HepG2 (cell line): ENCODE measurements around the gene TTLL11. TPM values are rescaled to one million over a fixed set of nuclear protein-coding genes. Genes with fewer than 3 reads are reported as not detected.
A peak's percentile ranks its signal among the peaks of the same experiment; 100 is the strongest.

Source experiments
- ATAC-seq: fragments of 200-7000 bp; cut with Tn5 transposase; 3 replicates; pipeline ENCODE4 v1.9.1; 2020; ENCODE audit warnings: mild to moderate bottlenecking, moderate library complexity
- BruUV-seq: library from RNA; stranded (reverse); fragments of 400-500 nt; replicated peaks from 2 replicates; lab custom pipeline; 2021; lab: Mats Ljungman, UMichigan
- CTCF ChIA-PET: fragments of 300-600 bp; formaldehyde crosslinking; extraction: SDS; loops from one replicate; lab custom pipeline; 2021; ENCODE audit warnings: low total read pairs, inconsistent platforms, low intra/inter-chr PET ratio; lab: Yijun Ruan, JAX
- POLR2A ChIA-PET: fragments of 350-600 bp; sonication (Branson Sonifier 250); formaldehyde crosslinking; loops from one replicate; lab custom pipeline; 2020; ENCODE audit warnings: antibody characterized with exemption, inconsistent platforms; lab: Yijun Ruan, JAX
- DNase-seq: peaks from one replicate; pipeline ENCODE4 v3.0.0-alpha.2; 2015; ENCODE audit warnings: low spot score
- FAIRE-seq: peaks from 3 replicates; lab custom pipeline; 2011; peaks lifted over from hg19 to GRCh38; lab: Jason Lieb, UNC
- H2AFZ ChIP-seq: one replicate; pipeline ENCODE4 v1.6.1; 2011; ENCODE audit warnings: low read length, inconsistent platforms
- H3K27ac ChIP-seq: fragments of 300-600 bp; 3 replicates; pipeline ENCODE4 v1.8.0; 2011; ENCODE audit warnings: mixed run types, mild to moderate bottlenecking, mixed read lengths, low read length, inconsistent platforms; ENCODE audit not compliant: insufficient read depth; ENCODE audit errors: extremely low read length
- H3K27me3 ChIP-seq, 2 experiments: fragments of 200-600 bp in 1 of 2; 2 replicates in 1 of 2; 3 replicates in 1 of 2; pipeline versions ENCODE4 v1.6.0 to v1.8.0; 2011; ENCODE audit warnings: low read length in 2 of 2, mild to moderate bottlenecking in 2 of 2, moderate library complexity in 2 of 2, inconsistent platforms in 1 of 2; ENCODE audit not compliant: insufficient read depth in 2 of 2, control insufficient read depth in 1 of 2
- H3K36me3 ChIP-seq, 2 experiments: fragments of 200-600 bp in 1 of 2; replicated peaks in 1 of 2; 2 replicates in 1 of 2; 3 replicates in 1 of 2; pipeline versions ENCODE4 v1.5.1 to v1.8.0; 2011; ENCODE audit warnings: low read length in 2 of 2, inconsistent platforms in 1 of 2; ENCODE audit not compliant: insufficient read depth in 2 of 2, control insufficient read depth in 1 of 2
- H3K4me1 ChIP-seq: 2 replicates; pipeline ENCODE4 v1.5.1; 2012; ENCODE audit warnings: low read length, inconsistent platforms; ENCODE audit not compliant: insufficient read depth
- H3K4me2 ChIP-seq: 2 replicates; pipeline ENCODE4 v1.6.0; 2011; ENCODE audit warnings: low read depth, low read length, inconsistent platforms
- H3K4me3 ChIP-seq, 3 experiments: fragments of 200-600 bp in 1 of 3; sonication (generic), shearing (Covaris generic) in 1 of 3; replicated peaks in 1 of 3; 2 replicates each; pipeline ENCODE4 v1.5.1; 2011 to 2016; ENCODE audit warnings: low read length in 3 of 3, inconsistent platforms in 2 of 3, low read depth in 2 of 3, mild to moderate bottlenecking in 2 of 3, control low read depth in 1 of 3, mixed read lengths in 1 of 3; ENCODE audit not compliant: insufficient read depth in 1 of 3
- H3K79me2 ChIP-seq: one replicate; pipeline ENCODE4 v1.6.1; 2011; ENCODE audit warnings: low read length, inconsistent platforms; ENCODE audit not compliant: insufficient read depth
- H3K9ac ChIP-seq: 2 replicates; pipeline ENCODE4 v1.6.0; 2011; ENCODE audit warnings: mild to moderate bottlenecking, low read depth, low read length, inconsistent platforms; ENCODE audit not compliant: insufficient read depth
- H3K9me3 ChIP-seq: 2 replicates; pipeline ENCODE4 v1.5.1; 2012; ENCODE audit warnings: mild to moderate bottlenecking, low read length
- H4K20me1 ChIP-seq: 2 replicates; pipeline ENCODE4 v1.6.0; 2011; ENCODE audit warnings: inconsistent platforms, mild to moderate bottlenecking, low read length, moderate library complexity; ENCODE audit not compliant: insufficient read depth
- ELF1 ChIP-seq: sonication (generic); formaldehyde crosslinking; IDR thresholded peaks from 2 replicates; pipeline ENCODE4 v1.4.0; 2020; ENCODE audit warnings: missing genetic modification reagents
- HIVEP1 ChIP-seq: sonication (generic); formaldehyde crosslinking; IDR thresholded peaks from 2 replicates; pipeline ENCODE4 v1.4.0; 2020; ENCODE audit warnings: mild to moderate bottlenecking, missing genetic modification reagents
- ZBTB49 ChIP-seq: sonication (generic); formaldehyde crosslinking; IDR thresholded peaks from 2 replicates; pipeline ENCODE4 v1.4.0; 2020; ENCODE audit warnings: missing genetic modification reagents, borderline replicate concordance
- ZNF101 ChIP-seq: sonication (generic); formaldehyde crosslinking; IDR thresholded peaks from 2 replicates; pipeline ENCODE4 v1.4.0; 2020; ENCODE audit warnings: mild to moderate bottlenecking, low read depth, missing genetic modification reagents, borderline replicate concordance
- ZNF609 ChIP-seq: sonication (generic); formaldehyde crosslinking; IDR thresholded peaks from 2 replicates; pipeline ENCODE4 v1.4.0; 2020; ENCODE audit warnings: mild to moderate bottlenecking, missing genetic modification reagents, borderline replicate concordance
- ZNF629 ChIP-seq: sonication (generic); formaldehyde crosslinking; conservative IDR thresholded peaks from 2 replicates; pipeline ENCODE4 v1.5.0; 2020; ENCODE audit warnings: missing genetic modification reagents
- WGBS: methylation state at CpG from one replicate; pipeline ENCODE4 v1.1.6; 2017; ENCODE audit warnings: low lambda C conversion rate; 5-methylcytosine and 5-hydroxymethylcytosine counted together
- in situ Hi-C: cut with HindIII; loops from 2 replicates; pipeline ENCODE4 v1.10.0; 2017; ENCODE audit warnings: low pct_unique_long_range_greater_than_20kb; ENCODE audit not compliant: extremely low pct_ligation_motif_present
- intact Hi-C: fragments of 100-400 bp; cut with micrococcal nuclease; formaldehyde crosslinking; loops from one replicate; pipeline ENCODE4 v1.10.0; 2022; ENCODE audit not compliant: unreplicated experiment
- polyA plus RNA-seq, 8 experiments: library from polyadenylated mRNA; depleted of rRNA in 3 of 8; stranded (reverse) in 7 of 8; unstranded in 1 of 8; fragments of >200 nt; fragmentation: Illumina TruSeq in 4 of 8; extraction: Trizol in 4 of 8; gene quantifications; 2 replicates each; pipeline versions ENCODE4 v1.2.1 to v1.2.3, GENCODE V29; 2011 to 2016; ENCODE audit warnings: low read depth in 4 of 8, missing spikeins in 1 of 8, mixed read lengths in 1 of 8; ENCODE audit not compliant: insufficient read depth in 1 of 8
- total RNA-seq, 5 experiments: library from RNA; depleted of rRNA; stranded (reverse); fragments of >200 nt; fragmentation: Illumina TruSeq; extraction: Trizol; gene quantifications; 2 replicates each; pipeline ENCODE4 v1.2.3, GENCODE V29; 2016; ENCODE audit warnings: low read depth in 1 of 5

TTLL11 gene
- total and polyA plus RNA-seq, 2 of the 13 experiments (the other 11 are each of a cell fraction or from before 2014, with no cell fraction given) = 4.5 to 5.2 TPM

GRCh38 chr9:121870271-121870670 is 222.8 kb downstream of the TTLL11 start (continued):
- TF ChIP-seq ZBTB49 = no peak

- Histone ChIP-seq H3K36me3 (no peaks in the 10 kb centered on the region), H4K20me1 (no peaks in the 10 kb centered on the region), H3K9ac (no peak overlapping the region), H3K4me3 (no peak overlapping the region), H3K79me2 (no peaks in the 10 kb centered on the region), H3K4me1 (no peaks in the 10 kb centered on the region), H3K4me2 (no peak overlapping the region), H3K9me3 (no peaks in the 10 kb centered on the region), H3K27me3 (peaks cover 1 to 13% of the 10 kb centered on the region in 2 experiments; a peak in 2 of 5 replicates), H2AFZ (no peak overlapping the region), H3K27ac (no peak overlapping the region)
- DNase-seq = no peak
- no peak for FAIRE-seq
- CTCF ChIA-PET = no interaction called here
- 39% methylated on average over 1 of the region's 1 CpG for WGBS
- no peak for ATAC-seq
- TF ChIP-seq ZNF629 (0 out of 2 replicates have a peak, but pooled peaks have one; percentile 9), ZNF609 (CRISPR knock-in tag) (no peak), HIVEP1 (CRISPR knock-in tag) (no peak), ELF1 (CRISPR knock-in tag) (no peak), ZNF101 (CRISPR knock-in tag) (no peak)
- POLR2A ChIA-PET = no interaction called here
- BruUV-seq = no TSS peak
- intact Hi-C loops = no loop called here
- in situ Hi-C loops = loop anchor here (10.0 kb wide), 2 partner anchors 124 to 324 kb away; no protein-coding TSS in a partner anchor
Measured at GRCh38 chr9:121868626-121869025, 224.5 kb downstream of the TTLL11 start.
